Liver (tissue), 9 donors: ENCODE measurements around the gene NAA80. TPM values are rescaled to one million over a fixed set of nuclear protein-coding genes. Genes with fewer than 3 reads are reported as not detected.
A peak's percentile ranks its signal among the peaks of the same experiment; 100 is the strongest.

Experiments
- DNase-seq: peaks from one replicate; pipeline ENCODE4 v3.0.0-alpha.2; 2017; ENCODE audit warnings: low spot score
- H3K27ac ChIP-seq, 2 donors: one replicate each; pipeline ENCODE4 v1.7.0; 2013; ENCODE audit warnings: inconsistent platforms in 2 of 2, low read length in 2 of 2, control low read depth in 1 of 2, low read depth in 1 of 2, mild to moderate bottlenecking in 1 of 2
- H3K27me3 ChIP-seq, 4 donors: one replicate each; pipeline versions ENCODE4 v1.6.1 to v1.7.0; 2013; ENCODE audit warnings: low read length in 3 of 4, inconsistent platforms in 1 of 4, mild to moderate bottlenecking in 1 of 4, moderate library complexity in 1 of 4; ENCODE audit not compliant: control insufficient read depth in 4 of 4, insufficient read depth in 4 of 4
- H3K36me3 ChIP-seq, 4 donors: one replicate each; pipeline versions ENCODE4 v1.6.1 to v1.7.0; 2013; ENCODE audit warnings: low read length in 3 of 4, mild to moderate bottlenecking in 3 of 4, low read depth in 1 of 4, moderate library complexity in 1 of 4; ENCODE audit not compliant: control insufficient read depth in 4 of 4, insufficient read depth in 3 of 4
- H3K4me1 ChIP-seq, 4 donors: one replicate each; pipeline versions ENCODE4 v1.6.1 to v1.7.0; 2013; ENCODE audit warnings: low read length in 3 of 4, mild to moderate bottlenecking in 3 of 4, moderate library complexity in 1 of 4; ENCODE audit not compliant: control insufficient read depth in 4 of 4, insufficient read depth in 4 of 4
- H3K4me3 ChIP-seq, 3 donors: one replicate each; pipeline versions ENCODE4 v1.6.1 to v1.7.0; 2013; ENCODE audit warnings: low read length in 3 of 3, control low read depth in 1 of 3, low read depth in 1 of 3, mild to moderate bottlenecking in 1 of 3
- H3K9ac ChIP-seq, 2 donors: one replicate each; pipeline ENCODE4 v1.7.0; 2013; ENCODE audit warnings: low read length in 2 of 2, mild to moderate bottlenecking in 2 of 2, moderate library complexity in 2 of 2, control low read depth in 1 of 2, low read depth in 1 of 2
- H3K9me3 ChIP-seq, 4 donors: one replicate each; pipeline versions ENCODE4 v1.6.1 to v1.7.0; 2013; ENCODE audit warnings: low read length in 3 of 4; ENCODE audit not compliant: control insufficient read depth in 4 of 4
- EGR1 ChIP-seq, 2 donors: IDR thresholded peaks; 2 replicates each; pipeline ENCODE4 v1.6.1; 2016 to 2018; ENCODE audit warnings: antibody characterized with exemption in 2 of 2, low read depth in 2 of 2
- FOXA1 ChIP-seq: IDR thresholded peaks from 2 replicates; pipeline ENCODE4 v1.6.1; 2016; ENCODE audit warnings: antibody characterized with exemption
- FOXA2 ChIP-seq: IDR thresholded peaks from 2 replicates; pipeline ENCODE4 v1.6.1; 2016; ENCODE audit warnings: antibody characterized with exemption
- GABPA ChIP-seq, 2 donors: IDR thresholded peaks in 1 of 2; conservative IDR thresholded peaks in 1 of 2; 2 replicates each; pipeline ENCODE4 v1.6.1; 2016; ENCODE audit warnings: antibody characterized with exemption in 2 of 2, mild to moderate bottlenecking in 1 of 2, moderate library complexity in 1 of 2
- HNF4A ChIP-seq, 2 donors: conservative IDR thresholded peaks; 2 replicates each; pipeline ENCODE4 v1.6.1; 2016; ENCODE audit warnings: antibody characterized with exemption in 2 of 2, mild to moderate bottlenecking in 2 of 2
- HNF4G ChIP-seq: IDR thresholded peaks from 2 replicates; pipeline ENCODE4 v1.6.1; 2016; ENCODE audit warnings: antibody characterized with exemption
- JUND ChIP-seq, 2 donors: IDR thresholded peaks; 2 replicates each; pipeline ENCODE4 v1.6.1; 2016; ENCODE audit warnings: antibody characterized with exemption in 2 of 2
- NR2F2 ChIP-seq: IDR thresholded peaks from 2 replicates; pipeline ENCODE4 v1.6.1; 2016; ENCODE audit warnings: antibody characterized with exemption
- RAD21 ChIP-seq, 2 donors: IDR thresholded peaks; 2 replicates each; pipeline ENCODE4 v1.6.1; 2016; ENCODE audit warnings: antibody characterized with exemption in 2 of 2, mild to moderate bottlenecking in 2 of 2
- RXRA ChIP-seq, 2 donors: IDR thresholded peaks; 2 replicates each; pipeline ENCODE4 v1.6.1; 2017 to 2018; ENCODE audit warnings: antibody characterized with exemption in 2 of 2, mild to moderate bottlenecking in 1 of 2
- SP1 ChIP-seq: IDR thresholded peaks from 2 replicates; pipeline ENCODE4 v1.6.1; 2018; ENCODE audit warnings: antibody characterized with exemption, mild to moderate bottlenecking
- TAF1 ChIP-seq: conservative IDR thresholded peaks from 2 replicates; pipeline ENCODE4 v1.6.1; 2016; ENCODE audit warnings: antibody characterized with exemption, mild to moderate bottlenecking
- YY1 ChIP-seq: IDR thresholded peaks from 2 replicates; pipeline ENCODE4 v1.6.1; 2016; ENCODE audit warnings: antibody characterized with exemption, mild to moderate bottlenecking
- WGBS: extraction: QIAGEN DNeasy Blood & Tissue Kit; methylation state at CpG from one replicate; pipeline ENCODE4 v1.1.7; 2013; 5-methylcytosine and 5-hydroxymethylcytosine counted together
- polyA plus RNA-seq, 2 donors: library from polyadenylated mRNA; stranded (reverse) in 1 of 2; unstranded in 1 of 2; fragments of 200-250 nt in 1 of 2; fragments of >200 nt in 1 of 2; fragmentation: Nextera tagmentation in 1 of 2; extraction: Ambion mirVana in 1 of 2; gene quantifications; one replicate each; pipeline versions ENCODE4 v1.2.1 to v1.2.3, GENCODE V29; 2013 to 2015
- total RNA-seq, 2 donors: library from RNA; depleted of rRNA; stranded (reverse); fragments of >200 nt; gene quantifications; one replicate each; pipeline ENCODE4 v1.2.3, GENCODE V29; 2014
- TF ChIP-seq, protein P1 (sequence below): IDR thresholded peaks from 2 replicates; pipeline ENCODE4 v1.6.1; 2016; ENCODE audit warnings: antibody characterized with exemption, mild to moderate bottlenecking
- TF ChIP-seq, protein P2 (sequence below): IDR thresholded peaks from 2 replicates; pipeline ENCODE4 v1.6.1; 2016; ENCODE audit warnings: antibody characterized with exemption
- TF ChIP-seq, protein P3 (sequence below): IDR thresholded peaks from 2 replicates; pipeline ENCODE4 v1.6.1; 2016; ENCODE audit warnings: antibody characterized with exemption
- TF ChIP-seq, protein P4 (sequence below): IDR thresholded peaks from 2 replicates; pipeline ENCODE4 v1.6.1; 2016; ENCODE audit warnings: antibody characterized with exemption
- TF ChIP-seq, protein P5 (sequence below): fragments of 150-350 bp; IDR thresholded peaks from 2 replicates; pipeline ENCODE4 v1.5.1; 2017; ENCODE audit warnings: improper control_type of control experiment, low read depth, low read length; ENCODE audit not compliant: missing input control
- donor health status: healthy.
- donor health status: healthy.
- donor health status: healthy.
- donor health status: healthy.
- donor health status: healthy.

Gene NAA80
- total and polyA plus RNA-seq, 4 donors = 1.6 to 5.5 (median 2.0) TPM

DNA sequence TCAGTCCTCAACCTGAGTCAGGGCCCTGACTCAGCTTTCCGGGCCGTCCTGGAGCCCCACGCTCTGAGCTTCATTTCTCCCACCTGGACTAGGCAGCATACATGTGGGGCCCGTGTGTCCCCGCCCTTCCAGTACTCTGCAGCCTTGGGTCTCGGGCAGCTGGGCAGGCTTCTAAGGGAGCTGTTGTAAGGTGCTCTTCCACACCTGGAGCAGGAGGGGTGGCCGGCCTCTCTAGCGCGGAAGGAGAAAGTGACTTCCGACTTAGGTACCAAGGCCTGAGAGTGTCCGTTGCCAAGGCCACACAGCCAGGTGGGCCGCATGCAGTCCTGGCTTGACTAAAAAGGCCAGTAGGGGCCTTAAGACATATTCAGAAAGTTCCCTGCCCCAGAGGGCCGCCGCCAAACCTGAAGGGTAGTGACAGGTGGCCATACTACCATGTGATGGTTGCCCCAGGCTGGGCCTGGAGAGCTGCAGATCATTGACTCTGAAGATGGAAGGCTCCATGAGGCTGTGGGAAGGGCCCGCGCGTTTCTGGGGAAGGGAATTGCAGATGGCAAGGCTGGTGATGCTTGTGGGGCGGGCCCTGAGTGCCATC lies 39.7 kb downstream of the NAA80 start:
- 61% methylated on average over 18 of the region's 18 CpGs for WGBS
- Histone ChIP-seq H3K9ac (no peak overlapping the region), H3K9me3 (no peaks in the 10 kb centered on the region), H3K4me3 (no peak overlapping the region), H3K4me1 (peaks cover 9 to 38% (median 17%) of the 10 kb centered on the region in 4 donors), H3K27me3 (no peaks in the 10 kb centered on the region), H3K36me3 (peaks cover 11 to 21% (median 15%) of the 10 kb centered on the region in 4 donors), H3K27ac (peak overlapping the region; percentile 62 to 79)
- TF ChIP-seq FOXA1 = no peak
- TF ChIP-seq, protein P1, sequence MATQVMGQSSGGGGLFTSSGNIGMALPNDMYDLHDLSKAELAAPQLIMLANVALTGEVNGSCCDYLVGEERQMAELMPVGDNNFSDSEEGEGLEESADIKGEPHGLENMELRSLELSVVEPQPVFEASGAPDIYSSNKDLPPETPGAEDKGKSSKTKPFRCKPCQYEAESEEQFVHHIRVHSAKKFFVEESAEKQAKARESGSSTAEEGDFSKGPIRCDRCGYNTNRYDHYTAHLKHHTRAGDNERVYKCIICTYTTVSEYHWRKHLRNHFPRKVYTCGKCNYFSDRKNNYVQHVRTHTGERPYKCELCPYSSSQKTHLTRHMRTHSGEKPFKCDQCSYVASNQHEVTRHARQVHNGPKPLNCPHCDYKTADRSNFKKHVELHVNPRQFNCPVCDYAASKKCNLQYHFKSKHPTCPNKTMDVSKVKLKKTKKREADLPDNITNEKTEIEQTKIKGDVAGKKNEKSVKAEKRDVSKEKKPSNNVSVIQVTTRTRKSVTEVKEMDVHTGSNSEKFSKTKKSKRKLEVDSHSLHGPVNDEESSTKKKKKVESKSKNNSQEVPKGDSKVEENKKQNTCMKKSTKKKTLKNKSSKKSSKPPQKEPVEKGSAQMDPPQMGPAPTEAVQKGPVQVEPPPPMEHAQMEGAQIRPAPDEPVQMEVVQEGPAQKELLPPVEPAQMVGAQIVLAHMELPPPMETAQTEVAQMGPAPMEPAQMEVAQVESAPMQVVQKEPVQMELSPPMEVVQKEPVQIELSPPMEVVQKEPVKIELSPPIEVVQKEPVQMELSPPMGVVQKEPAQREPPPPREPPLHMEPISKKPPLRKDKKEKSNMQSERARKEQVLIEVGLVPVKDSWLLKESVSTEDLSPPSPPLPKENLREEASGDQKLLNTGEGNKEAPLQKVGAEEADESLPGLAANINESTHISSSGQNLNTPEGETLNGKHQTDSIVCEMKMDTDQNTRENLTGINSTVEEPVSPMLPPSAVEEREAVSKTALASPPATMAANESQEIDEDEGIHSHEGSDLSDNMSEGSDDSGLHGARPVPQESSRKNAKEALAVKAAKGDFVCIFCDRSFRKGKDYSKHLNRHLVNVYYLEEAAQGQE = no peak
- no peak for TF ChIP-seq HNF4G
- no peak for TF ChIP-seq RAD21 (IDR thresholded peaks at IDR 0.05)
- no peak for TF ChIP-seq JUND (IDR thresholded peaks at IDR 0.05)
- TF ChIP-seq, protein P2, sequence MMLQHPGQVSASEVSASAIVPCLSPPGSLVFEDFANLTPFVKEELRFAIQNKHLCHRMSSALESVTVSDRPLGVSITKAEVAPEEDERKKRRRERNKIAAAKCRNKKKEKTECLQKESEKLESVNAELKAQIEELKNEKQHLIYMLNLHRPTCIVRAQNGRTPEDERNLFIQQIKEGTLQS = no peak
- TF ChIP-seq SP1 = no peak
- no peak for TF ChIP-seq GABPA (IDR thresholded peaks at IDR 0.05 in 1 of 2, conservative IDR thresholded peaks at IDR 0.05 in 1 of 2)
- TF ChIP-seq, protein P3, sequence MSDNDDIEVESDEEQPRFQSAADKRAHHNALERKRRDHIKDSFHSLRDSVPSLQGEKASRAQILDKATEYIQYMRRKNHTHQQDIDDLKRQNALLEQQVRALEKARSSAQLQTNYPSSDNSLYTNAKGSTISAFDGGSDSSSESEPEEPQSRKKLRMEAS = no peak
- no peak for TF ChIP-seq NR2F2
- TF ChIP-seq, protein P4, sequence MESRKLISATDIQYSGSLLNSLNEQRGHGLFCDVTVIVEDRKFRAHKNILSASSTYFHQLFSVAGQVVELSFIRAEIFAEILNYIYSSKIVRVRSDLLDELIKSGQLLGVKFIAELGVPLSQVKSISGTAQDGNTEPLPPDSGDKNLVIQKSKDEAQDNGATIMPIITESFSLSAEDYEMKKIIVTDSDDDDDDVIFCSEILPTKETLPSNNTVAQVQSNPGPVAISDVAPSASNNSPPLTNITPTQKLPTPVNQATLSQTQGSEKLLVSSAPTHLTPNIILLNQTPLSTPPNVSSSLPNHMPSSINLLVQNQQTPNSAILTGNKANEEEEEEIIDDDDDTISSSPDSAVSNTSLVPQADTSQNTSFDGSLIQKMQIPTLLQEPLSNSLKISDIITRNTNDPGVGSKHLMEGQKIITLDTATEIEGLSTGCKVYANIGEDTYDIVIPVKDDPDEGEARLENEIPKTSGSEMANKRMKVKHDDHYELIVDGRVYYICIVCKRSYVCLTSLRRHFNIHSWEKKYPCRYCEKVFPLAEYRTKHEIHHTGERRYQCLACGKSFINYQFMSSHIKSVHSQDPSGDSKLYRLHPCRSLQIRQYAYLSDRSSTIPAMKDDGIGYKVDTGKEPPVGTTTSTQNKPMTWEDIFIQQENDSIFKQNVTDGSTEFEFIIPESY = no peak
- TF ChIP-seq, protein P5, sequence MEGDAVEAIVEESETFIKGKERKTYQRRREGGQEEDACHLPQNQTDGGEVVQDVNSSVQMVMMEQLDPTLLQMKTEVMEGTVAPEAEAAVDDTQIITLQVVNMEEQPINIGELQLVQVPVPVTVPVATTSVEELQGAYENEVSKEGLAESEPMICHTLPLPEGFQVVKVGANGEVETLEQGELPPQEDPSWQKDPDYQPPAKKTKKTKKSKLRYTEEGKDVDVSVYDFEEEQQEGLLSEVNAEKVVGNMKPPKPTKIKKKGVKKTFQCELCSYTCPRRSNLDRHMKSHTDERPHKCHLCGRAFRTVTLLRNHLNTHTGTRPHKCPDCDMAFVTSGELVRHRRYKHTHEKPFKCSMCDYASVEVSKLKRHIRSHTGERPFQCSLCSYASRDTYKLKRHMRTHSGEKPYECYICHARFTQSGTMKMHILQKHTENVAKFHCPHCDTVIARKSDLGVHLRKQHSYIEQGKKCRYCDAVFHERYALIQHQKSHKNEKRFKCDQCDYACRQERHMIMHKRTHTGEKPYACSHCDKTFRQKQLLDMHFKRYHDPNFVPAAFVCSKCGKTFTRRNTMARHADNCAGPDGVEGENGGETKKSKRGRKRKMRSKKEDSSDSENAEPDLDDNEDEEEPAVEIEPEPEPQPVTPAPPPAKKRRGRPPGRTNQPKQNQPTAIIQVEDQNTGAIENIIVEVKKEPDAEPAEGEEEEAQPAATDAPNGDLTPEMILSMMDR = no peak
- TF ChIP-seq HNF4A (conservative IDR thresholded peaks at IDR 0.05) = no peak
- TF ChIP-seq YY1 = no peak
- TF ChIP-seq RXRA (IDR thresholded peaks at IDR 0.05) = no peak
- no peak for DNase-seq

DNA sequence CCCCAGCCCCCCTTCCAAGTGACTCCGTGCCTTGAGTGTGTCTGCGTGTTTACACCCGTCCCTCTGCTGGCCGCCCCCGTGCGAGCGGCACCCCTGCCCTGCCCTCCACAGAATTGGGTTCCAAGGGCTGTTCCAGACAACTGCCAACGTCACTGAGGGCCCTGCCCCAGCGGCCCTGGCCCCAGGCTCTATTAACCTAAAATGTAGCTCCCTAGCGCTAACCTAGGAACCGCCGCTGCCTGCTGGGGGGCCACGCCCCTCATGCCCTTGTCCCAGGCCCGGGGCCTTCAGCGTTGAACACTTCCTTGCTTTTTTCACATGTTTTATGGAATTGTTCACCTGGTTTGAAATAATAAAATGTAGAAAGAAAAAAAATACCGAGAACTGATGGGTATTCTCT lies 40.2 kb downstream of the NAA80 start:
- no peak overlapping the region for H3K4me3 ChIP-seq
- no peak overlapping the region for H3K27ac ChIP-seq
- peaks cover 11 to 39% (median 23%) of the 10 kb centered on the region in 4 donors for H3K4me1 ChIP-seq
- no peaks in the 10 kb centered on the region for H3K27me3 ChIP-seq
- DNase-seq = no peak
- peaks cover 11 to 21% (median 15%) of the 10 kb centered on the region in 4 donors for H3K36me3 ChIP-seq
- no peak overlapping the region for H3K9ac ChIP-seq
- WGBS = 88% methylated on average over 16 of the region's 16 CpGs
- no peaks in the 10 kb centered on the region for H3K9me3 ChIP-seq
- TF ChIP-seq EGR1 (IDR thresholded peaks at IDR 0.05; ENCODE audit: low read depth in 2 of 2) = no peak
- no peak for TF ChIP-seq HNF4A (conservative IDR thresholded peaks at IDR 0.05)
- no peak for TF ChIP-seq FOXA2
- no peak for TF ChIP-seq YY1
- TF ChIP-seq TAF1 = no peak
- TF ChIP-seq, protein P4 = no peak
- TF ChIP-seq, protein P3 = no peak
- TF ChIP-seq, protein P1 = no peak
- TF ChIP-seq SP1 = no peak
